Left ventricle myocardium inferior (tissue), 1 donor: ENCODE data around the gene PHEX. TPM values are rescaled to one million over a fixed set of nuclear protein-coding genes. Genes with fewer than 3 reads are reported as not detected.
A peak's percentile ranks its signal among the peaks of the same experiment; 100 is the strongest.

Experiments used
- DNase-seq: peaks from one replicate; pipeline ENCODE4 v3.0.0-alpha.2; 2020
- H3K27ac ChIP-seq: fragments of 200-600 bp; replicated peaks from 2 replicates; pipeline ENCODE4 v1.8.0; 2021
- H3K27me3 ChIP-seq: fragments of 200-600 bp; 2 replicates; pipeline ENCODE4 v1.8.0; 2021; ENCODE audit warnings: low read depth
- H3K36me3 ChIP-seq: fragments of 200-600 bp; 2 replicates; pipeline ENCODE4 v1.8.0; 2021
- H3K4me1 ChIP-seq: fragments of 200-600 bp; 2 replicates; pipeline ENCODE4 v1.8.0; 2021
- H3K4me3 ChIP-seq: fragments of 200-600 bp; 2 replicates; pipeline ENCODE4 v1.8.0; 2021; ENCODE audit warnings: mild to moderate bottlenecking, moderate library complexity
- H3K9me3 ChIP-seq: fragments of 200-600 bp; replicated peaks from 2 replicates; pipeline ENCODE4 v1.8.0; 2021
- intact Hi-C: fragments of 100-400 bp; cut with micrococcal nuclease; formaldehyde crosslinking; loops from one replicate; pipeline ENCODE4 v1.11.0; 2022
- total RNA-seq: library from RNA; stranded (reverse); fragmentation: NEBNext Ultra II Directional; extraction: Animal tissue kit (Norgen Biotek cat#: 25700); gene quantifications from one replicate; pipeline ENCODE4 v1.2.1, GENCODE V29; 2021
- TF ChIP-seq, protein P1 (sequence below): fragments of 200-600 bp; IDR thresholded peaks from 2 replicates; pipeline ENCODE4 v1.8.0; 2021; ENCODE audit warnings: antibody characterized with exemption, mild to moderate bottlenecking, borderline replicate concordance
- donor health status: DM: no; HTN: yes; CAD: no; lungs with severe emphysema.

PHEX gene
- total RNA-seq, 1 donor from 2014 or later, result 0.03 TPM

DNA sequence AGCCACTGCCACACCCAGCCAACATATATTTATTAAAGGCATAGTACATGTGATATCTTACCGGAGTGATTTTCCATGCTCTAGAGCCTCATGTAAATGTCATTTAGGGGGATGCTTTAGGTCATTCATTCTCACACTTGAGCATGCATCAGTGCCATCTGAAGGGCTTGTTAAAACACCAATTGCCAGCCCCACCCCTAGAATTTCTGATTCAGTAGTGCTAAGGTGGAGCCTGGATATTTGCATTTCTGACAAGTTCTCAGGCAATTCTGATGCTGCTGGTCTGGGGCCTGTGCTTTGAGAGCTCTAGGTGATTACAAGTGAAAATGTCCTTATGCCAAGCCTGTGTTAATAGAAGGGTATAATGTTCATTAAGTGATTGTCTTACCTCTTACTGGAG lies 107.7 kb downstream of the PHEX start:
- H3K4me1 ChIP-seq, result no peaks in the 10 kb centered on the region
- no peaks in the 10 kb centered on the region for H3K27me3 ChIP-seq
- no peak for DNase-seq
- TF ChIP-seq, protein P1, sequence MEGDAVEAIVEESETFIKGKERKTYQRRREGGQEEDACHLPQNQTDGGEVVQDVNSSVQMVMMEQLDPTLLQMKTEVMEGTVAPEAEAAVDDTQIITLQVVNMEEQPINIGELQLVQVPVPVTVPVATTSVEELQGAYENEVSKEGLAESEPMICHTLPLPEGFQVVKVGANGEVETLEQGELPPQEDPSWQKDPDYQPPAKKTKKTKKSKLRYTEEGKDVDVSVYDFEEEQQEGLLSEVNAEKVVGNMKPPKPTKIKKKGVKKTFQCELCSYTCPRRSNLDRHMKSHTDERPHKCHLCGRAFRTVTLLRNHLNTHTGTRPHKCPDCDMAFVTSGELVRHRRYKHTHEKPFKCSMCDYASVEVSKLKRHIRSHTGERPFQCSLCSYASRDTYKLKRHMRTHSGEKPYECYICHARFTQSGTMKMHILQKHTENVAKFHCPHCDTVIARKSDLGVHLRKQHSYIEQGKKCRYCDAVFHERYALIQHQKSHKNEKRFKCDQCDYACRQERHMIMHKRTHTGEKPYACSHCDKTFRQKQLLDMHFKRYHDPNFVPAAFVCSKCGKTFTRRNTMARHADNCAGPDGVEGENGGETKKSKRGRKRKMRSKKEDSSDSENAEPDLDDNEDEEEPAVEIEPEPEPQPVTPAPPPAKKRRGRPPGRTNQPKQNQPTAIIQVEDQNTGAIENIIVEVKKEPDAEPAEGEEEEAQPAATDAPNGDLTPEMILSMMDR, result no peak
- H3K4me3 ChIP-seq, result no peak overlapping the region
- no peaks in the 10 kb centered on the region for H3K9me3 ChIP-seq
- no peaks in the 10 kb centered on the region for H3K36me3 ChIP-seq
- intact Hi-C loops, result no loop called here
- no peak overlapping the region for H3K27ac ChIP-seq

DNA sequence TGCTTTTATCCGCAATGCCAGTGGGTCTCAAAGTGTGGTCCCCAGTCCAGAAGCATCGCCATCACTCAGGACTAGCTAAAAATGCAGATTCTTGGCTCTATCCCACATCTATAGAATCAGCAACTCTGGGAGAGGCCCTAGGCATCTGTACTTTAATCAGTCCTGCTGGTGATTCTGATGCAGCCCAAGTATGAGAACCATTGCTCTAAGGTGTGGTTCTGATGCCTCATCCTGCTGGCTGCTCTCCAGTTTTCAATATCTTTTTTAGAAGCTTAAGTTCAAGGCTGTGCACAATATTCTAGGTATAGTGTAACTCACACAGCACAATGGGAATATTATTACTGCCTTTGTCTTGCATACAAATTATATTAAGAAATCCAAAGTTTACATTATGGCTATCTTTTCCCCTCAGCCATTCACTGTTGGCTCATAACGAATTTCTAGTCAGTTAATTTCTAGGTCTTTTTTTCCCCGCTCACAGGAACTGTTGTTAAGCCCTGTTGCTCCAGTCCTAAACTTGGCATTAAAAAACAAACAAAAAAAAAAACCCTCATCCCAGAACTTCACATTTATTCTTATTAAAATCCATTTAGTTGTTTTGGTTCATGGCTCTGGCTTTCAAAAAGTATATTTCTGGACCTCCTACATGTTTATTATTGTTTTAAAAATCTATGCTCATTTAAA lies 109.1 kb downstream of the PHEX start:
- no peaks in the 10 kb centered on the region for H3K36me3 ChIP-seq
- no peaks in the 10 kb centered on the region for H3K9me3 ChIP-seq
- H3K27me3 ChIP-seq, result no peaks in the 10 kb centered on the region
- H3K27ac ChIP-seq, result no peak overlapping the region
- DNase-seq, result no peak
- TF ChIP-seq, protein P1, result no peak
- H3K4me1 ChIP-seq, result no peaks in the 10 kb centered on the region
- no peak overlapping the region for H3K4me3 ChIP-seq
- intact Hi-C loops, result no loop called here

DNA sequence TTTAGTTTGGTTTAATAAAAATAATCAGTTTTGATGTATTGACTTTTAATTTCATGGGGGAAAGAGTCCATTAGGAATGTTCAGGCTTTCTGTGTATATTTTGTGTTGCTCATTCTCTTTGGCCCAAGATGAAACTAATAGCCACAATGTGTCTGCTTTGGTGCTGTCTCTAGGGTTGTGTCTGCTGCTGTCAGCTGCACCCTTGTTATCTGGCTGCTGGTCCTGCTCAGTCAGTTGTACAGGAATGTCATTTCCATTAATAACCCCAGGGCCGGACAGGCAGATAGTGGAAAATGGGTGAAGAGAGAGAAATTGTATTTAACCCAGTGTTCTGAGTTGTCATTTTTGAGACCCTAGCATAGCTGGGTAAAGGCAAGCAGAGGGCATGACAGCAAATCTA lies 115.1 kb downstream of the PHEX start:
- no peaks in the 10 kb centered on the region for H3K27me3 ChIP-seq
- intact Hi-C loops, result no loop called here
- DNase-seq, result no peak
- H3K4me3 ChIP-seq, result no peak overlapping the region
- H3K4me1 ChIP-seq, result no peaks in the 10 kb centered on the region
- TF ChIP-seq, protein P1, result no peak
- no peaks in the 10 kb centered on the region for H3K36me3 ChIP-seq
- peaks cover 4% of the 10 kb centered on the region for H3K9me3 ChIP-seq
- peak overlapping the region; percentile 58 for H3K27ac ChIP-seq

DNA sequence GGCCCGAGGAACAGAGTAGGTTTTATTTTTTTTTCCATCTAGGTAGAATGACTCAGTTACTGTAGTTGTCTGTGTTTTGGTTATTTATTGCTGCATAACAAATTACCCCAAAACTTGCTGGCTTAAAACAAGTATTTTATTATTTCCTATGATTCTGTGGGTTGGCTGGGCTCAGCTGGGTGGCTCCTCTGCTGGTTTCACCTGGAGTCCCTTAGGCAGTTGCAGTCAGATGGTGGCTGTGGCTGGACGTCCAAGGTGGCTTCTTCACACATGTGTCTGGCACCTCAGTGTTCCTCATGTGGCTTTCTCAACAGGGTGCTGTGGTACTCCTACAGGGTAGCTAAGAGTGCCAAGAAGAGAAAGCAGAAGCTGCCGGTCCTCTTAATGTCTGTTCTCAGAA lies 115.8 kb downstream of the PHEX start:
- no peaks in the 10 kb centered on the region for H3K27me3 ChIP-seq

DNA sequence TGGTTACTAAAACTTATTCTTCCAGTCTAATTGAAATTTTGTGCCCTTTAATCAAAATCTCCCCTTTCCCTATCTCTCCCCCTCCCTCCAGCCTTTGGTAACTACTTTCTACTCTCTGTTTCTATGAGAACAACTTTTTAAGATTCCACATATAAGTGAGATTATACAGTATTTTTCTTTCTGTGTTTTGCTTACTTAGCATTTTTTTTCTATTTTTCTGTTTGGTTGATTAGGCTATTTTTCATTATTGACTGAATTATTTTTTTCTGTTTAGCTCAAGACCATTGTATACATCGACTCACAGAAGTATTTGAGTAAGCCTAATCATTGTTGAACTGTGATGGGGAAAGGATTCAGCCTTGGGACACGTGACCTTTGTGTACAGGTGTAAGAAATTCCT lies 116.4 kb downstream of the PHEX start:
- no peaks in the 10 kb centered on the region for H3K36me3 ChIP-seq
- no peak for DNase-seq
- no peaks in the 10 kb centered on the region for H3K4me1 ChIP-seq
- no peak overlapping the region for H3K4me3 ChIP-seq
- no peaks in the 10 kb centered on the region for H3K27me3 ChIP-seq
- TF ChIP-seq, protein P1, result no peak
- no peak overlapping the region for H3K27ac ChIP-seq
- intact Hi-C loops, result no loop called here
- peaks cover 4% of the 10 kb centered on the region for H3K9me3 ChIP-seq

More for the DNA sequence above, 115.8 kb downstream of the PHEX start:
- H3K9me3 ChIP-seq, result peaks cover 4% of the 10 kb centered on the region
- DNase-seq, result no peak
- no peak overlapping the region for H3K27ac ChIP-seq
- intact Hi-C loops, result no loop called here
- no peaks in the 10 kb centered on the region for H3K36me3 ChIP-seq
- TF ChIP-seq, protein P1, result no peak
- no peaks in the 10 kb centered on the region for H3K4me1 ChIP-seq
- H3K4me3 ChIP-seq, result no peak overlapping the region
